CD4-positive, alpha-beta T cell treated with Interleukin-4 for 4 hours (primary cell): ENCODE measurements around the gene GRIN2A.

Experiments
- DNase-seq: peaks from one replicate; pipeline ENCODE4 v3.0.0-alpha.2; 2020

The GRIN2A gene

GRCh38 chr16:10083301-10083700 is 98.9 kb downstream of the GRIN2A start:
- DNase-seq: no peak

GRCh38 chr16:10081201-10081940 is 100.9 kb downstream of the GRIN2A start:
- DNase-seq: no peak

GRCh38 chr16:10080051-10080772 is 102.0 kb downstream of the GRIN2A start:
- no peak for DNase-seq

- no peak for DNase-seq
Observed at GRCh38 chr16:10078541-10078949, 103.7 kb downstream of the GRIN2A start.

GRCh38 chr16:10077861-10078260 is 104.4 kb downstream of the GRIN2A start:
- DNase-seq: no peak

GRCh38 chr16:10076037-10076436 is 106.2 kb downstream of the GRIN2A start:
- DNase-seq: no peak

GRCh38 chr16:10070591-10070990 is 111.6 kb downstream of the GRIN2A start:
- no peak for DNase-seq

GRCh38 chr16:10069374-10069773 is 112.9 kb downstream of the GRIN2A start:
- no peak for DNase-seq

GRCh38 chr16:10067835-10068234 is 114.4 kb downstream of the GRIN2A start:
- DNase-seq: no peak

- DNase-seq: no peak
Observed at GRCh38 chr16:10067406-10067805, 114.8 kb downstream of the GRIN2A start.

- DNase-seq: no peak
Observed at GRCh38 chr16:10065019-10065418, 117.2 kb downstream of the GRIN2A start.

- DNase-seq: no peak
Observed at GRCh38 chr16:10048850-10049249, 133.4 kb downstream of the GRIN2A start.

- DNase-seq: no peak
Observed at GRCh38 chr16:10045947-10046346, 136.3 kb downstream of the GRIN2A start.

- no peak for DNase-seq
Observed at GRCh38 chr16:10045291-10045775, 136.9 kb downstream of the GRIN2A start.

GRCh38 chr16:10040136-10041080 is 141.8 kb downstream of the GRIN2A start:
- DNase-seq: no peak

- DNase-seq: no peak
Observed at GRCh38 chr16:10039220-10040096, 142.8 kb downstream of the GRIN2A start.

- no peak for DNase-seq
Observed at GRCh38 chr16:10037751-10038150, 144.5 kb downstream of the GRIN2A start.

- DNase-seq: no peak
Observed at GRCh38 chr16:10036956-10037355, 145.3 kb downstream of the GRIN2A start.

GRCh38 chr16:10033556-10033955 is 148.7 kb downstream of the GRIN2A start:
- no peak for DNase-seq

- no peak for DNase-seq
Observed at GRCh38 chr16:10031955-10032354, 150.3 kb downstream of the GRIN2A start.

- no peak for DNase-seq
Observed at GRCh38 chr16:10031473-10031872, 150.8 kb downstream of the GRIN2A start.

GRCh38 chr16:10028644-10029043 is 153.6 kb downstream of the GRIN2A start:
- DNase-seq: no peak
